Right lobe of liver (tissue), 4 donors: ENCODE results near the gene PTPN1.
"Not testable (repeated sequence)": the region's sequence is repeated elsewhere in the genome, so short reads cannot be mapped to it uniquely, and the experiment has no call there.

ENCODE experiments used
- POLR2A ChIP-seq: fragments of 450-650 bp; IDR thresholded peaks from one replicate; pipeline ENCODE4 v1.6.1; 2017; ENCODE audit warnings: antibody characterized with exemption, mild to moderate bottlenecking
- TF ChIP-seq, protein P1 (sequence below), 4 donors: fragments of 200-600 bp in 3 of 4; fragments of 450-650 bp in 1 of 4; IDR thresholded peaks; one replicate each; pipeline versions ENCODE4 v1.5.1 to v1.8.0; 2016 to 2022; ENCODE audit warnings: antibody characterized with exemption in 4 of 4, mild to moderate bottlenecking in 2 of 4
- donor health status: DM: no; HTN: no; CAD: no.
- donor health status: DM: no; HTN: no; CAD: no.
- donor health status: DM: no; HTN: yes; CAD: no.

DNA sequence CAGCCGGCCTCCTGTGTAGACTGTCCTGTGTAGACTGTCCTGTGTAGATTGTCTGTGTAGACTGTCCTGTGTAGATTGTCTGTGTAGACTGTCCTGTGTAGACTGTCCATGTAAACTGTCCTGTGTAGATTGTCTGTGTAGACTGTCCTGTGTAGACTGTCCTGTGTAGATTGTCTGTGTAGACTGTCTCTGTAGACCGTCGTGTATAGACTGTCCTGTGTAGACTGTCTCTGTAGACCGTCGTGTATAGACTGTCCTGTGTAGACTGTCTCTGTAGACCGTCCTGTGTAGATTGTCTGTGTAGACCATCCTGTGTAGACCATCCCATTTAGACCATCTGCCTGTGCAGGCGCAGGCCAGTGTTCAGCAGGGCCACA lies 59.3 kb downstream of the PTPN1 start:
- TF ChIP-seq, protein P1, sequence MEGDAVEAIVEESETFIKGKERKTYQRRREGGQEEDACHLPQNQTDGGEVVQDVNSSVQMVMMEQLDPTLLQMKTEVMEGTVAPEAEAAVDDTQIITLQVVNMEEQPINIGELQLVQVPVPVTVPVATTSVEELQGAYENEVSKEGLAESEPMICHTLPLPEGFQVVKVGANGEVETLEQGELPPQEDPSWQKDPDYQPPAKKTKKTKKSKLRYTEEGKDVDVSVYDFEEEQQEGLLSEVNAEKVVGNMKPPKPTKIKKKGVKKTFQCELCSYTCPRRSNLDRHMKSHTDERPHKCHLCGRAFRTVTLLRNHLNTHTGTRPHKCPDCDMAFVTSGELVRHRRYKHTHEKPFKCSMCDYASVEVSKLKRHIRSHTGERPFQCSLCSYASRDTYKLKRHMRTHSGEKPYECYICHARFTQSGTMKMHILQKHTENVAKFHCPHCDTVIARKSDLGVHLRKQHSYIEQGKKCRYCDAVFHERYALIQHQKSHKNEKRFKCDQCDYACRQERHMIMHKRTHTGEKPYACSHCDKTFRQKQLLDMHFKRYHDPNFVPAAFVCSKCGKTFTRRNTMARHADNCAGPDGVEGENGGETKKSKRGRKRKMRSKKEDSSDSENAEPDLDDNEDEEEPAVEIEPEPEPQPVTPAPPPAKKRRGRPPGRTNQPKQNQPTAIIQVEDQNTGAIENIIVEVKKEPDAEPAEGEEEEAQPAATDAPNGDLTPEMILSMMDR (IDR thresholded peaks at IDR 0.05), result not testable (repeated sequence)
- TF ChIP-seq POLR2A, result not testable (repeated sequence)
